Suprapubic skin (tissue), 4 donors: ENCODE measurements around the gene CDC45. TPM values are rescaled to one million over a fixed set of nuclear protein-coding genes. Genes with fewer than 3 reads are reported as not detected.

Experiments
- DNase-seq, 2 donors: peaks; one replicate each; pipeline ENCODE4 v3.0.0-alpha.2; 2019; ENCODE audit warnings: low spot score in 2 of 2
- H3K27ac ChIP-seq: fragments of 200-600 bp; sonication (generic); one replicate; pipeline ENCODE4 v1.5.1; 2019
- H3K27me3 ChIP-seq: fragments of 200-600 bp; sonication (generic); one replicate; pipeline ENCODE4 v1.5.1; 2019
- H3K36me3 ChIP-seq: fragments of 200-600 bp; sonication (generic); one replicate; pipeline ENCODE4 v1.5.1; 2019
- H3K4me1 ChIP-seq: fragments of 200-600 bp; sonication (generic); one replicate; pipeline ENCODE4 v1.5.1; 2019
- H3K4me3 ChIP-seq: fragments of 200-600 bp; sonication (generic); one replicate; pipeline ENCODE4 v1.5.1; 2019; ENCODE audit warnings: mild to moderate bottlenecking
- H3K9me3 ChIP-seq: fragments of 200-600 bp; sonication (generic); one replicate; pipeline ENCODE4 v1.5.1; 2019
- EP300 ChIP-seq: sonication (generic); formaldehyde crosslinking; IDR thresholded peaks from one replicate; pipeline ENCODE4 v1.6.1; 2017; ENCODE audit warnings: antibody characterized with exemption
- POLR2A ChIP-seq, 2 donors: fragments of 450-650 bp; IDR thresholded peaks; one replicate each; pipeline ENCODE4 v1.6.1; 2017; ENCODE audit warnings: antibody characterized with exemption in 2 of 2, mild to moderate bottlenecking in 2 of 2, moderate library complexity in 2 of 2
- POLR2AphosphoS5 ChIP-seq, 3 donors: sonication (generic); formaldehyde crosslinking; IDR thresholded peaks; one replicate each; pipeline ENCODE4 v1.6.1; 2017; ENCODE audit warnings: antibody characterized with exemption in 3 of 3
- WGBS: methylation state at CpG from one replicate; pipeline ENCODE4 v1.1.5; 2018; 5-methylcytosine and 5-hydroxymethylcytosine counted together
- total RNA-seq, 4 donors: library from RNA; depleted of rRNA; stranded (reverse); fragments of >200 nt; gene quantifications; one replicate each; pipeline ENCODE4 v1.1.0, GENCODE V29; 2016
- TF ChIP-seq, protein P1 (sequence below), 2 donors: fragments of 200-600 bp in 1 of 2; fragments of 450-650 bp in 1 of 2; sonication (generic) in 1 of 2; IDR thresholded peaks; one replicate each; pipeline ENCODE4 v1.5.1; 2016 to 2019; ENCODE audit warnings: antibody characterized with exemption in 2 of 2, mild to moderate bottlenecking in 1 of 2, moderate library complexity in 1 of 2

CDC45 gene
- total RNA-seq, 4 donors from 2014 or later = 0.72 to 3.3 (median 1.4) TPM

- peaks cover 8% of the 10 kb centered on the region for H3K36me3 ChIP-seq
- TF ChIP-seq POLR2AphosphoS5 (IDR thresholded peaks at IDR 0.05) = peak in 2 of 3 donors; percentile 59 to 82
- no peak for TF ChIP-seq POLR2A (IDR thresholded peaks at IDR 0.05)
- H3K27ac ChIP-seq = peak within 1 kb of the TSS; percentile 97
- H3K9me3 ChIP-seq = no peaks in the 10 kb centered on the region
- H3K4me1 ChIP-seq = peaks cover 48% of the 10 kb centered on the region
- DNase-seq = peak; percentile 86 to 90
- WGBS = 0% methylated on average over 16 of the region's 42 CpGs
- no peaks in the 10 kb centered on the region for H3K27me3 ChIP-seq
- H3K4me3 ChIP-seq = peak within 1 kb of the TSS; percentile 75
Measured at GRCh38 chr22:19478901-19479354, 792 bp upstream of the CDC45 start, which contains the start of gene UFD1. Gene UFD1, minus strand, starts transcription at chr22:19479193. Its CDS starts 108 bp downstream, at chr22:19479085.

DNA sequence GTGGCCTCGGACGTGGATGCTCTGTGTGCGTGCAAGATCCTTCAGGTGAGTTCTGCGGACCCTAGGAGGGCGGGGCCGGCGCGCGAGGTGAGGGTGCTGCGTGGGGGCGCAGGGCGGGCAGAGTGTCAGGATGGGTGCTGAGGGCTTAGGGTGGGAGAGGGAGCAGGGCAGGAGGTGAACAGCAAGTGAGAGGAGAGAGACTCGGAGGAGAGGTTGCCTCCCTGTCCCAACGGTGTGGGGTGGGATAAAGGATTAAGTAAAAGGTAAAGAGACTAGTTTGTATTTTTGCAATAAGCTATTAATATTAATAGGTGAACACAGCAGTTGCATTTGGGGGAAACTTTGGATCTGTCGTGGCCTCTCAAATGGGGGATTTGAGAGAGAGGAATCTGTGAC, 451 bp downstream of the CDC45 start:
- TF ChIP-seq, protein P1, sequence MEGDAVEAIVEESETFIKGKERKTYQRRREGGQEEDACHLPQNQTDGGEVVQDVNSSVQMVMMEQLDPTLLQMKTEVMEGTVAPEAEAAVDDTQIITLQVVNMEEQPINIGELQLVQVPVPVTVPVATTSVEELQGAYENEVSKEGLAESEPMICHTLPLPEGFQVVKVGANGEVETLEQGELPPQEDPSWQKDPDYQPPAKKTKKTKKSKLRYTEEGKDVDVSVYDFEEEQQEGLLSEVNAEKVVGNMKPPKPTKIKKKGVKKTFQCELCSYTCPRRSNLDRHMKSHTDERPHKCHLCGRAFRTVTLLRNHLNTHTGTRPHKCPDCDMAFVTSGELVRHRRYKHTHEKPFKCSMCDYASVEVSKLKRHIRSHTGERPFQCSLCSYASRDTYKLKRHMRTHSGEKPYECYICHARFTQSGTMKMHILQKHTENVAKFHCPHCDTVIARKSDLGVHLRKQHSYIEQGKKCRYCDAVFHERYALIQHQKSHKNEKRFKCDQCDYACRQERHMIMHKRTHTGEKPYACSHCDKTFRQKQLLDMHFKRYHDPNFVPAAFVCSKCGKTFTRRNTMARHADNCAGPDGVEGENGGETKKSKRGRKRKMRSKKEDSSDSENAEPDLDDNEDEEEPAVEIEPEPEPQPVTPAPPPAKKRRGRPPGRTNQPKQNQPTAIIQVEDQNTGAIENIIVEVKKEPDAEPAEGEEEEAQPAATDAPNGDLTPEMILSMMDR (IDR thresholded peaks at IDR 0.05) = no peak
- TF ChIP-seq POLR2AphosphoS5 (IDR thresholded peaks at IDR 0.05) = no peak
- no peak for TF ChIP-seq EP300
- no peak for TF ChIP-seq POLR2A (IDR thresholded peaks at IDR 0.05)
- Histone ChIP-seq H3K36me3 (no peaks in the 10 kb centered on the region), H3K4me1 (peaks cover 38% of the 10 kb centered on the region), H3K9me3 (no peaks in the 10 kb centered on the region), H3K27me3 (no peaks in the 10 kb centered on the region), H3K27ac (no peak overlapping the region), H3K4me3 (peak overlapping the region; percentile 75)
- under 1% methylated on average over 15 of the region's 15 CpGs for WGBS
- no peak for DNase-seq

GRCh38 chr22:19480789-19481188, 1.1 kb downstream of the CDC45 start:
- TF ChIP-seq POLR2A (IDR thresholded peaks at IDR 0.05) = no peak
- TF ChIP-seq, protein P1 (IDR thresholded peaks at IDR 0.05) = no peak
- TF ChIP-seq POLR2AphosphoS5 (IDR thresholded peaks at IDR 0.05) = no peak
- no peak for TF ChIP-seq EP300
- H3K4me3 ChIP-seq = no peak overlapping the region
- peaks cover 32% of the 10 kb centered on the region for H3K4me1 ChIP-seq
- H3K9me3 ChIP-seq = no peaks in the 10 kb centered on the region
- DNase-seq = no peak
- H3K27me3 ChIP-seq = no peaks in the 10 kb centered on the region
- H3K36me3 ChIP-seq = no peaks in the 10 kb centered on the region
- WGBS = 65% methylated on average over 10 of the region's 10 CpGs
- H3K27ac ChIP-seq = no peak overlapping the region

- Histone ChIP-seq H3K4me3 (no peak overlapping the region), H3K27me3 (no peaks in the 10 kb centered on the region), H3K36me3 (no peaks in the 10 kb centered on the region), H3K4me1 (peaks cover 17% of the 10 kb centered on the region), H3K9me3 (no peaks in the 10 kb centered on the region), H3K27ac (no peak overlapping the region)
- DNase-seq = no peak
- 83% methylated on average over 9 of the region's 9 CpGs for WGBS
- TF ChIP-seq POLR2A (IDR thresholded peaks at IDR 0.05) (no peak), EP300 (no peak), POLR2AphosphoS5 (IDR thresholded peaks at IDR 0.05) (no peak)
- TF ChIP-seq, protein P1 (IDR thresholded peaks at IDR 0.05) = no peak
Measured at GRCh38 chr22:19482297-19482696, 2.6 kb downstream of the CDC45 start.

DNA sequence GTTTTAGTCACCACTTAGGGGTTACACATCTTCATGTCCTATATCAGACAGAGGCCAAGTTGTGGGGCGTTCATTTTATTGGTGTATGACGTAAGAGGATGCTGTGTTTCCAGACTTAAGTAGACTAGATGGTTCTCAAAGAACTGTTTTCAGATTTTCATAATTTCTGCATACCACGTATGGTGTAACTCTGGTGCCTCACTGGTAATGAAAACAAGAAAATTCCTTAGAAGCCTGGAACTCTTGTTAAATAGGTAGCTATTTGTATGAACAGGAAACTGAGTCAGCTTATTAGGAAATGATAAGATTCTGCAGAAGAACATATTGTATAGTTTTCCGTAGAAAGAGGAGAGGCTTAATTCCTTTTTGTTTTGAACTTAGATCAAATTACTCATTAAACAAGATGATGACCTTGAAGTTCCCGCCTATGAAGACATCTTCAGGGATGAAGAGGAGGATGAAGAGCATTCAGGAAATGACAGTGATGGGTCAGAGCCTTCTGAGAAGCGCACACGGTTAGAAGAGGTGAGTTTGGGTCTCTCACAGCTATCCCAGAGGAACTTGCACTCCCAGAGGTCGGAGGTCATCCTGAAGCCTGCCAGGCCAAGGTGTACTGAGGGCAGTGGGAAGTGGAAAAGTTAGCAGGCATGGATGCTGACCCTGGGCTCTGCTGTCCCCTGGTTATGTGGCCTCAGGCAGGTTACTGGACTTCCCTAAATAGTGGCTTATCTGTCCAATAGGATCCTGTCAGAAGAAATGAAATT, 3.9 kb downstream of the CDC45 start:
- H3K27ac ChIP-seq = no peak overlapping the region
- no peaks in the 10 kb centered on the region for H3K9me3 ChIP-seq
- TF ChIP-seq POLR2A (IDR thresholded peaks at IDR 0.05) = no peak
- TF ChIP-seq POLR2AphosphoS5 (IDR thresholded peaks at IDR 0.05) = no peak
- TF ChIP-seq, protein P1 (IDR thresholded peaks at IDR 0.05) = no peak
- no peak for TF ChIP-seq EP300
- H3K36me3 ChIP-seq = no peaks in the 10 kb centered on the region
- H3K27me3 ChIP-seq = no peaks in the 10 kb centered on the region
- DNase-seq = no peak
- WGBS = 88% methylated on average over 8 of the region's 8 CpGs
- no peak overlapping the region for H3K4me3 ChIP-seq
- H3K4me1 ChIP-seq = peaks cover 8% of the 10 kb centered on the region
